Fibroblast of mammary gland (primary cell): ENCODE measurements around the gene TNC.

Experiments
- DNase-seq: peaks from one replicate; pipeline ENCODE4 v3.0.0-alpha.2; 2010; ENCODE audit warnings: low read depth
- H3K4me3 ChIP-seq: 2 replicates; pipeline ENCODE4 v1.5.1; 2011; ENCODE audit warnings: low read depth, mild to moderate bottlenecking, low read length, moderate library complexity; ENCODE audit not compliant: control insufficient read depth
- CTCF ChIP-seq: conservative IDR thresholded peaks from 2 replicates; pipeline ENCODE4 v1.5.1; 2011; ENCODE audit warnings: low read depth, low read length, inconsistent platforms; ENCODE audit not compliant: control insufficient read depth, insufficient read depth

The TNC gene

GRCh38 chr9:114995681-114996221 is 122.2 kb downstream of the TNC start:
- H3K4me3 ChIP-seq = no peak overlapping the region
- DNase-seq = no peak
- TF ChIP-seq CTCF = no peak

GRCh38 chr9:114994768-114995167 is 123.2 kb downstream of the TNC start:
- TF ChIP-seq CTCF = no peak
- no peak for DNase-seq
- H3K4me3 ChIP-seq = no peak overlapping the region

GRCh38 chr9:114991861-114992260 is 126.1 kb downstream of the TNC start:
- no peak for TF ChIP-seq CTCF
- H3K4me3 ChIP-seq = no peak overlapping the region
- no peak for DNase-seq

- DNase-seq = no peak
- no peak for TF ChIP-seq CTCF
- H3K4me3 ChIP-seq = no peak overlapping the region
These were observed 127.1 kb downstream of the TNC start for GRCh38 chr9:114990901-114991300.

GRCh38 chr9:114989600-114990410 is 128.2 kb downstream of the TNC start:
- no peak overlapping the region for H3K4me3 ChIP-seq
- DNase-seq = no peak
- TF ChIP-seq CTCF = no peak

GRCh38 chr9:114988962-114989599 is 128.9 kb downstream of the TNC start:
- no peak overlapping the region for H3K4me3 ChIP-seq
- DNase-seq = peak; percentile 65
- TF ChIP-seq CTCF = no peak
